Vagina (tissue), 2 donors: ENCODE results near the gene LHFPL2. TPM values are rescaled to one million over a fixed set of nuclear protein-coding genes. Genes with fewer than 3 reads are reported as not detected.

Experiments
- DNase-seq, 2 donors: peaks; one replicate each; pipeline ENCODE4 v3.0.0-alpha.2; 2017; ENCODE audit errors: extremely low spot score in 2 of 2
- H3K27ac ChIP-seq: fragments of 200-600 bp; sonication (generic); one replicate; pipeline ENCODE4 v1.5.1; 2019
- H3K27me3 ChIP-seq: fragments of 200-600 bp; sonication (generic); one replicate; pipeline ENCODE4 v1.5.1; 2019
- H3K36me3 ChIP-seq, 2 donors: fragments of 200-600 bp; sonication (generic); one replicate each; pipeline ENCODE4 v1.5.1; 2017 to 2019
- H3K4me1 ChIP-seq: fragments of 200-600 bp; sonication (generic); one replicate; pipeline ENCODE4 v1.5.1; 2019
- H3K4me3 ChIP-seq, 2 donors: fragments of 200-600 bp; sonication (generic); 1 replicate in 1 of 2; 2 replicates in 1 of 2; pipeline ENCODE4 v1.5.1; 2016 to 2019
- H3K9me3 ChIP-seq: fragments of 200-600 bp; sonication (generic); one replicate; pipeline ENCODE4 v1.5.1; 2019
- POLR2A ChIP-seq, 2 donors: fragments of 450-650 bp; IDR thresholded peaks; one replicate each; pipeline ENCODE4 v1.6.1; 2017; ENCODE audit warnings: antibody characterized with exemption in 2 of 2, mild to moderate bottlenecking in 2 of 2, moderate library complexity in 2 of 2
- POLR2AphosphoS5 ChIP-seq, 2 donors: sonication (generic); formaldehyde crosslinking; IDR thresholded peaks; one replicate each; pipeline ENCODE4 v1.9.0; 2017; ENCODE audit warnings: antibody characterized with exemption in 2 of 2, mild to moderate bottlenecking in 2 of 2, low read depth in 1 of 2; ENCODE audit not compliant: insufficient read depth in 1 of 2
- intact Hi-C: fragments of 100-400 bp; cut with DNase I; formaldehyde crosslinking; loops from one replicate; pipeline ENCODE4 v1.15.1; 2023
- total RNA-seq: library from RNA; depleted of rRNA; stranded (reverse); fragments of >200 nt; gene quantifications from one replicate; pipeline ENCODE4 v1.2.3, GENCODE V29; 2016
- TF ChIP-seq, protein P1 (sequence below), 3 experiments: fragments of 450-650 bp in 2 of 3; fragments of 200-600 bp in 1 of 3; sonication (generic) in 1 of 3; IDR thresholded peaks; one replicate each; pipeline ENCODE4 v1.5.1; 2017 to 2019; ENCODE audit warnings: antibody characterized with exemption in 3 of 3, mild to moderate bottlenecking in 2 of 3, moderate library complexity in 2 of 3

Gene LHFPL2
- total RNA-seq, 1 donor from 2014 or later, result 24.8 TPM

DNA sequence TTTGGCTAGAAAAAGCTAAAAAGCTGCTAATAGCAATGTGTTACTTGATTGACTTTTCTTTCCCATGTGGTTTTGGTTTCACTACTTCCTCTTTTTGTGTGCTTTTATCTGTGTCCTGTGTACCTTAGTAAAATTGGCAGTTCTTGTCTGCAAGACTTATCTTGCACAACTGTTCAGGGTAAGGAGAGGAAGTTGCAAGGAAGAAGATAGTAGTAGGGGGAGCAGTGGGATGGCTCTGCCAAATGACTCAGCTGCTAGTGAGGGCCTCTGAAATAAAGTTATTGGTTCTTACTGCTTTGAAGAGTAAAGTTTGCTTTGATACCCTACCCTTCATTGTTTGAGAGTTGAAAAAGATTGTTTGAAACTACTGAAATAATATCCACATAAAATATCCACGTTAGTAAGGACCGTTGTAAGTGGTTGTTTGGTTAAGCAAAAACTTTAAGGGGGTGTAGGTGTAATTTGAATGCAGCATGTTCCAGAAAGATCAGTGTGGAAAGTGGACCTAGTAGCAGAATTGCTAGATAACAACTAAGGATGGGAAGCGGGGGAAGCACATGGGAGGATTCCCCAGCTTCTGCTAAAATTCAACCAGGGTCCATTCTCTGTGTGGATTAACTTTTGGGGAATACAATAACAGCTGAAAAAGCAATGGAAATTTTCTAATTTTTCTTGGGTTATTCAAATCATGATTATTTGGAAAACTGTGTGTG lies 164.6 kb downstream of the LHFPL2 start:
- intact Hi-C loops, result no loop called here
- DNase-seq, result no peak
- no peak for TF ChIP-seq POLR2AphosphoS5 (IDR thresholded peaks at IDR 0.05; ENCODE audit: insufficient read depth in 1 of 2, low read depth in 1 of 2)
- TF ChIP-seq, protein P1, sequence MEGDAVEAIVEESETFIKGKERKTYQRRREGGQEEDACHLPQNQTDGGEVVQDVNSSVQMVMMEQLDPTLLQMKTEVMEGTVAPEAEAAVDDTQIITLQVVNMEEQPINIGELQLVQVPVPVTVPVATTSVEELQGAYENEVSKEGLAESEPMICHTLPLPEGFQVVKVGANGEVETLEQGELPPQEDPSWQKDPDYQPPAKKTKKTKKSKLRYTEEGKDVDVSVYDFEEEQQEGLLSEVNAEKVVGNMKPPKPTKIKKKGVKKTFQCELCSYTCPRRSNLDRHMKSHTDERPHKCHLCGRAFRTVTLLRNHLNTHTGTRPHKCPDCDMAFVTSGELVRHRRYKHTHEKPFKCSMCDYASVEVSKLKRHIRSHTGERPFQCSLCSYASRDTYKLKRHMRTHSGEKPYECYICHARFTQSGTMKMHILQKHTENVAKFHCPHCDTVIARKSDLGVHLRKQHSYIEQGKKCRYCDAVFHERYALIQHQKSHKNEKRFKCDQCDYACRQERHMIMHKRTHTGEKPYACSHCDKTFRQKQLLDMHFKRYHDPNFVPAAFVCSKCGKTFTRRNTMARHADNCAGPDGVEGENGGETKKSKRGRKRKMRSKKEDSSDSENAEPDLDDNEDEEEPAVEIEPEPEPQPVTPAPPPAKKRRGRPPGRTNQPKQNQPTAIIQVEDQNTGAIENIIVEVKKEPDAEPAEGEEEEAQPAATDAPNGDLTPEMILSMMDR (IDR thresholded peaks at IDR 0.05), result no peak
- TF ChIP-seq POLR2A (IDR thresholded peaks at IDR 0.05), result no peak
- H3K4me1 ChIP-seq, result peaks cover 15% of the 10 kb centered on the region
- H3K36me3 ChIP-seq, result peaks cover 0 to 12% of the 10 kb centered on the region in 2 donors
- no peaks in the 10 kb centered on the region for H3K9me3 ChIP-seq
- no peak overlapping the region for H3K4me3 ChIP-seq
- H3K27me3 ChIP-seq, result no peaks in the 10 kb centered on the region
- no peak overlapping the region for H3K27ac ChIP-seq

DNA sequence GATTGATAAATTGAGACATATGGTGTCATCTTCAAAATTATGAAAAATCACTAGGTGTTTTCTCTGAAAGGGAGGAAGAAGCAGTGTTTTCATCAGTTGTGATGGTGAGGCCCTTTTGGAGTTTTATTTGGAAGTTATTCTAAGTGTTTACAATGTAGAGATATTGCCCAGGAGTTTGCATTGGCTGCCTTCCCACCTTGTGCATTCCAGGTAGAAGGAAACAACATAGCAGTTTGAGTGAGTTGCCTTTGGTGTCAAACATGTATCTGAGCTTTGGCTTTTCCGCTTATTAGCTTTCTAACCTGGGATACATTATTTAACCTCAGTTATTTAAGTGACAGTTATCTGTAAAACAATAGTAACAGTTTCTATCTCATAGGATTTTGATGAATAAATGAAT lies 165.6 kb downstream of the LHFPL2 start:
- TF ChIP-seq, protein P1 (IDR thresholded peaks at IDR 0.05), result no peak
- TF ChIP-seq POLR2A (IDR thresholded peaks at IDR 0.05) (no peak), POLR2AphosphoS5 (IDR thresholded peaks at IDR 0.05; ENCODE audit: insufficient read depth in 1 of 2, low read depth in 1 of 2) (no peak)
- H3K27ac ChIP-seq, result peak overlapping the region; percentile 2
- H3K27me3 ChIP-seq, result no peaks in the 10 kb centered on the region
- peaks cover 0 to 2% of the 10 kb centered on the region in 2 donors for H3K36me3 ChIP-seq
- no peaks in the 10 kb centered on the region for H3K9me3 ChIP-seq
- peaks cover 15% of the 10 kb centered on the region for H3K4me1 ChIP-seq
- intact Hi-C loops, result no loop called here
- H3K4me3 ChIP-seq, result no peak overlapping the region
- DNase-seq, result no peak

DNA sequence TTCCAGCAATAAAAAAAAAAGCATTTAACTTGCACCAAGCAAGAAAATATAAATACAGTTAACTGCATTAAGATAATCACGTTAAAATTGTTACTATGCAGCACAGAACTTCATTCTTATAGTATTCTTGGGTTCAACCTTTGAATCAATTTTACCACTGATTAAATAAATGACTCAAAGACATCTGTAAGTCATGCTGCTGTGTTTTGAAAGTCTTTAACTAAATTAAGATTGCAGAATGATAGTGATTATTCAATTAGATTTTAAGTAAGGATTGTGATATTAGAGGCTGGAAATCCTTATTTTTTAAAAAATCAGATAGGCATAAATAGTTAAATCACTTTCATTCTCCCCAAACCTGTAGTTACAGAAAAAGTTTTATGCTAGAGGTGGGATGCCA lies 171.8 kb downstream of the LHFPL2 start:
- Histone ChIP-seq H3K4me3 (no peak overlapping the region), H3K9me3 (no peaks in the 10 kb centered on the region), H3K27me3 (no peaks in the 10 kb centered on the region), H3K36me3 (peaks cover 0 to 6% of the 10 kb centered on the region in 2 donors), H3K27ac (no peak overlapping the region), H3K4me1 (no peaks in the 10 kb centered on the region)
- intact Hi-C loops, result no loop called here
- TF ChIP-seq, protein P1 (IDR thresholded peaks at IDR 0.05), result no peak
- TF ChIP-seq POLR2AphosphoS5 (IDR thresholded peaks at IDR 0.05; ENCODE audit: insufficient read depth in 1 of 2, low read depth in 1 of 2) (no peak), POLR2A (IDR thresholded peaks at IDR 0.05) (no peak)
- no peak for DNase-seq

DNA sequence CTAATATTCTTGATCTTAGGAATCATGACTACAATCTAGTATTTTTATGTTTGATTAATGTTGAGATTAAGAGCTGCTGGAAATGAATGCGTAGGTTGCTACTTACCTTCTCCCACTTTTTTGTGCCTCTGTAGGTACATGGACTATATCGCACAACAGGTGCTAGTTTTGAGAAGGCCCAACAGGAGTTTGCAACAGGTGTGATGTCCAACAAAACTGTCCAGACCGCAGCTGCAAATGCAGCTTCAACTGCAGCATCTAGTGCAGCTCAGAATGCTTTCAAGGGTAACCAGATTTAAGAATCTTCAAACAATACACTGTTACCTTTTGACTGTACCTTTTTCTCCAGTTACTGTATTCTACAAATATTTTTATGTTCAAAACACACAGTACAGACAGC lies 173.2 kb downstream of the LHFPL2 start:
- H3K9me3 ChIP-seq, result no peaks in the 10 kb centered on the region
- intact Hi-C loops, result no loop called here
- TF ChIP-seq, protein P1 (IDR thresholded peaks at IDR 0.05), result no peak
- TF ChIP-seq POLR2A (IDR thresholded peaks at IDR 0.05) (no peak), POLR2AphosphoS5 (IDR thresholded peaks at IDR 0.05; ENCODE audit: insufficient read depth in 1 of 2, low read depth in 1 of 2) (no peak)

DNA sequence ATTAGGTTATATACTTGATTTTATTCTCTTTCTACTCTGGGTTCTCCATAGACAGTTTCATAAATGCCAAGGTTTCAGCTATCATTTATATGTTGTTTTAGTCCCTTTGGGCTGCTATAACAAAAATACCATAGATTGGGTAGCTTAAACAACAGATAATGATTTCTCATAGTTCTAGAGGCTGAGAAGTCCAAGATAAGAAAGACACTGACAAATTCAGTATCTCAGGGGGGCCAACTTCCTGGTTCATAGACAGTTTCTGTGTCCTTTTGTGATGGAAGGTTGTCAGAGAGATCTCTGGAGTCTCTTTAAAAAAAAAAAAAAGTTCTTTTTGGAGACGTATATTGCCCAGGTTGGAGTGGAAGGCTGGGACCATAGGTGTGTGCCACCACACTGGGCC lies 174.8 kb downstream of the LHFPL2 start:
- no peak overlapping the region for H3K27ac ChIP-seq
- H3K9me3 ChIP-seq, result no peaks in the 10 kb centered on the region
- intact Hi-C loops, result no loop called here
- peaks cover 0 to 6% of the 10 kb centered on the region in 2 donors for H3K36me3 ChIP-seq
- H3K27me3 ChIP-seq, result no peaks in the 10 kb centered on the region
- no peak for TF ChIP-seq POLR2AphosphoS5 (IDR thresholded peaks at IDR 0.05; ENCODE audit: insufficient read depth in 1 of 2, low read depth in 1 of 2)
- TF ChIP-seq POLR2A (IDR thresholded peaks at IDR 0.05), result no peak
- no peak overlapping the region for H3K4me3 ChIP-seq
- no peaks in the 10 kb centered on the region for H3K4me1 ChIP-seq
- no peak for DNase-seq

More for the DNA sequence above, 173.2 kb downstream of the LHFPL2 start:
- H3K4me1 ChIP-seq, result no peaks in the 10 kb centered on the region
- no peak overlapping the region for H3K4me3 ChIP-seq
- no peak overlapping the region for H3K27ac ChIP-seq
- no peak for DNase-seq
- H3K36me3 ChIP-seq, result peaks cover 0 to 6% of the 10 kb centered on the region in 2 donors
- H3K27me3 ChIP-seq, result no peaks in the 10 kb centered on the region
